ENCODE results near the gene CSH1.

DNA sequence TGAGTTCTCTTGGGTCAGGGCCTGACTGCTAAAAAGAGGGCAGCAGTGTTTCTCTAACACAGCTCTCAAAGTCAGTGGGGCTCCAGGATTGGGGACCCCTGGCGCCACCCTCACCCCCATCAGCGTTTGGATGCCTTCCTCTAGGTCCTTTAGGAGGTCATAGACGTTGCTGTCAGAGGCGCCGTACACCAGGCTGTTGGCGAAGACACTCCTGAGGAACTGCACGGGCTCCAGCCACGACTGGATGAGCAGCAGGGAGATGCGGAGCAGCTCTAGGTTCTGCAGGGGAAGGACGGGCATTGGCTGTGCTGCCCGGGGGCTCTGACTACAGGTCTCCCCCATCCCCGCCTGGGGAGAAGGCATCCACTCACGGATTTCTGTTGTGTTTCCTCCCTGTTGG is 21.3 kb upstream of the CSH1 start:
- TF ChIP-seq GATA3 (IDR thresholded peaks at IDR 0.05; ENCODE audit: low read depth, low read length) = no peak
- TF ChIP-seq GATA2 (IDR thresholded peaks at IDR 0.05; ENCODE audit: low read depth, low read length) = no peak
